Measurements from ENCODE around the gene ZNF362.
"Not testable (repeated sequence)": the region's sequence is repeated elsewhere in the genome, so short reads cannot be mapped to it uniquely, and the experiment has no call there.

Gene ZNF362

GRCh38 chr1:33309351-33309750, 53.1 kb downstream of the ZNF362 start:
- not testable (repeated sequence) for DNase-seq

- no peak for DNase-seq
Measured at GRCh38 chr1:33310702-33311101, 54.4 kb downstream of the ZNF362 start.

DNA sequence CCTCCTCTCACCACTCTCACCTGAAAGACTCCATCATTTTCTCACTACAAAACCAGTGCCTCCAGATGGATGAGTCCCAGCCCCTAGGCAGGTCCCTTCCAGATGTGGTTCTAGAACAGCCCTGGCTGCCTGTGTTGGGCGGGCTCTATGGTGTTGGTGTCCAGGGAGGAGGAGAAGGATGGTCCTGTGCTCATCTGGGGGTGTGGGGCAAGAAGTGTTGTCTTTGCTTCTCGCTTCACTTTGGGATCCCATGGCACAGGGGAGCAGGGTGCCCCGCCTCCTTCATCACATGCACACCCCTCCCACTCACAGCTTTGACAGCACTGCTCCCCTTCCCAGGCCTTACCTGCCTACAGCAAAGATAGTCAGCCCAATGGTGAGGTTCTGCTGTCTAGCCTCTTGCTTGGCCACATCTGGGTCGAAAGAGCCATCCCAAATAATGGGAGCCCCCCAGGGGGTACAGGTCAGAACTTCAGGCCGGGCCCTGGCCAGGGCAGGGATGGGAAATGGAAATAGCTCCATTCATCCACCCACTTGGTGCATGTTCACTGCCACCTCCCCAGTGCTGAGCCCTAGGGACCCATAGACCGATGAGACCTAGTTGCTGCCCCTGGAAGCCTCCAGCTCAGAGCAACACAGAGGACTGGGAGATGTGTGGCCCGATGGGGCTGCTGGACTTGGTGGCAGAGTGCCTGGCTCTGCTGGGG, 55.6 kb downstream of the ZNF362 start:
- no peak for DNase-seq

- DNase-seq = no peak
Measured at GRCh38 chr1:33312413-33312749, 56.1 kb downstream of the ZNF362 start.

DNA sequence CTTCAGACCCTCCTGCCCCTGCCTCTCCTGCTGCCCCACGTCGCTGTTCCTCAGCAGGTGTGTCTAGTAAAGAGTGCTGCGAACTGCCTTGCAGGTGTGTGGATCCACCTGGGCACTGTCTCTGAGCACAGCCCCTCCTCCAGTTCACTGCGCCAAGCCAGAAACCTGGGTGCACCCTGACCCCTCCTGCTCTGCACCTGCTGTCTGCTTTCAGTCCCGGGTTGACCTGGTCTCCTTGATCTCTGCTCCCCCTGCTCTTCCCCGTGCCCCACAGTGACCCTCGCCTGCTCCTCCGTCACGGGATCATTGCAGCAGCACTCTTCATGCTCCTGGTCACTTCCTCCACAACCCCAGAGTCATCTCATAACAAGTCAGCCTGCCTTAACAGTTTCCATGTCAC, 58.1 kb downstream of the ZNF362 start:
- no peak for DNase-seq

GRCh38 chr1:33316601-33317000, 60.3 kb downstream of the ZNF362 start:
- DNase-seq = no peak

GRCh38 chr1:33317354-33317753, 61.1 kb downstream of the ZNF362 start:
- no peak for DNase-seq

DNA sequence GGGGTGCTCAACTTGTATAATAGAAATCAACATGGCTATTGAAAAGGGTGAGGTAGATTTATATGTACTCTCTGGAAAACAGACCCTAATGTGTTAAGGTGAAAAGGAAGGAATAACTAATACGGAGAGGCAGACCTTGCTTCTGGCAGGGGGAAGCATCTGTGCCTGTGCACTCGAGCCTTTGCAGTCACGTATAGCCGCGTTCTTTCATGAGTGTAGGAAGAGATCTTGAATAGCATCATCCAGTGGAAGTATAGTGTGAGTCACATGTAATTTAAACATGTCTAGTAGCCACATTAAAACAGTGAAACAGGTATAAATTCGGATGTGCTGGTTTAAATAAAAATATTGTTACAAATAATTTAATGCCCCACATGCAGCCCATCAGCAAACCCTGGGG, 61.7 kb downstream of the ZNF362 start:
- DNase-seq = no peak

- no peak for DNase-seq
Measured at GRCh38 chr1:33319186-33319948, 63.1 kb downstream of the ZNF362 start.

GRCh38 chr1:33319949-33320618, 63.8 kb downstream of the ZNF362 start:
- no peak for DNase-seq

- DNase-seq = no peak
Measured at GRCh38 chr1:33320619-33321165, 64.4 kb downstream of the ZNF362 start, which contains the start of gene A3GALT2. A3GALT2 (minus strand) TSS chr1:33321098; CDS start chr1:33321098, 0 bp downstream.

GRCh38 chr1:33321178-33321577, 64.9 kb downstream of the ZNF362 start:
- no peak for DNase-seq

DNA sequence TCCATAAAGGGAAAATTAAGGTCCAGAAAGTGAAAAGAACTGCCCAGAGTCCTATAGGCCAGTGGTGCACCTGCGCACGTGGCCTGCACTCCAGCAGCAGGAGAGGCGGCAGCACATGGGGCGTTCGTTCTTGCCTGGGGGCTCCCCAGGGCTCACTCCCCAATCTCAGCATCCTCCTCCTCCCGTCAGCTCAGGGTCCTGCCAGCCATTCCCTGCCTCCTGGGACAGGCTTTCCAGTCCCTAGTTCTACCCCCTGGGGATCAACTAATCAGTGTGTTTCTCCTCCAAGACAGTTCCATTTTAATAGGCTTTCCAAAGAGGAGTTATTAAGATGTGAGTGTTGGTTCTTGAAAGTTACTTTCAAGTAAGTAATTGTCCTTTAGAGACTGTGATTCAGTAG, 65.8 kb downstream of the ZNF362 start:
- no peak for DNase-seq

DNA sequence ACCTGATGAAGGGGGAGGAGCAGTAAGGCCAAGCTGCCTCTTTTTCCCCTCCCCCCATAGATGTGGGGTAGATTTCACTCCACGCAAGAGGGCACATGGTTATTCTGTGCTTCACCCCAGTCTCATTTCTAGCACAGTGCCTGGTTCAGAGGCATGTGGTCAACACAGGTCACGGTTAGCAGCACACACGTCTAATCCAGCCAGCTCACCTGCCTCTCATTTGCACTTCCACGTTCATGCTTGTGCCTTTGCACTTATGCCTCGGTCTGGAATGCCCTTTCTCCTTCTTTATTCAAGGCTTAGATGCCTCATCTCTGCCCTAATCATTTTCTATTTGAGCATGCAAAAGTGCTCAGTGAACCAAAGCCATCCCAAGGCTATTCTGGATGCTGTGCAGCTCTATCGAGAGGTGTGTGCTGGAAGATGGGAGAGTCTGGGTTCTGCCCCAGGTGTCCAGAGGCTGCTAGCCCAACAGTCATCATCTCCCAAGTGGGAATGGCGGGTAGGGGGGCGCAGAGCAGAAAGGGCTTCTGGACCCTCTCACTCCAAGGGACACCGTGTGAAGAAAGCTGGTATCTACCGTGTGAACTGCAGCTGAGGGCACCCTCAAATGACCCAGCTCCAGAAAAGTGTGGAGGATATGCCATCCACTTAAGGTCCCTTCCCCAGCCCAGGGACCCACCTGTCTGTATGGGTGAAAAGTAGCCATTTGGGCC, 66.7 kb downstream of the ZNF362 start:
- no peak for DNase-seq

DNA sequence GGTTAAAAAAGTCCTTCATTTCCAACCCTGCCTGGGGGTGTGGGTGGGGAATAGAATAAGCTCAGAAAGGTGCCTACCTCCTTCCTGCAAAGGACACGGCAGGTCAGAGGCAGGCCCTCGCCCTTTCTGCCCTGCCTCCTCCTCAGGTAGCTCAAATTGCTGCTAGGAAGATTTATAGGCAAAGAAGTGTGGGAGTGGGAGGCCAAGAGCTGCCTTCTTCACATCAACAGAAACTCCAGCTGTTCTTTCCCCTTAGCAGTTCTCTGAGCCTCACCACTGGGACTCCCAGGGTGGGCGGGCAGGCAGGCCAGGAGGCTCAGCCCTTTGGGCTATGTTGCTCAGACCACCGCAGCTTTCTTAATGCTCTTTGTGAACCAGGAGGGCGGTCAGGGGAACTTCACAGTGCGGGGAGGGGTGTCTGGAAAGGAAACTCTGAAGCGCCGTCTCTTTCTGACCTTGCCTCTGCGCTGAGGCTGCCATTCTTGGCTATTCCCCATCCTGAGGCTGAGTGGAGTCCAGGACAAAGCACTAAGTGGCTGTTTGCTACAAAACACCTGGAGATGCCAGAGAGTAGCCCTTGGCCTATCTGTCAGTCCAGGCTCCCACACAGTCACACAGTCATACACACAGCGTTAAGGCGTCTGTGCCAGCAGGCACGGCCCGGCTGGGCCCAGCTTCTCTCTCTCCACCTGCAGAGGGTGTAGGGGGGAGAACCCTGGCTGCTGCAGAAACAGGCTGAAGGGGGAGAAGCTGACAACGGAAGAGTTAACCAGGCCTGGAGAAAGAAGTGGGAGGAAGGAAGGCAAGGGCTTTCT, 67.6 kb downstream of the ZNF362 start:
- no peak for DNase-seq

DNA sequence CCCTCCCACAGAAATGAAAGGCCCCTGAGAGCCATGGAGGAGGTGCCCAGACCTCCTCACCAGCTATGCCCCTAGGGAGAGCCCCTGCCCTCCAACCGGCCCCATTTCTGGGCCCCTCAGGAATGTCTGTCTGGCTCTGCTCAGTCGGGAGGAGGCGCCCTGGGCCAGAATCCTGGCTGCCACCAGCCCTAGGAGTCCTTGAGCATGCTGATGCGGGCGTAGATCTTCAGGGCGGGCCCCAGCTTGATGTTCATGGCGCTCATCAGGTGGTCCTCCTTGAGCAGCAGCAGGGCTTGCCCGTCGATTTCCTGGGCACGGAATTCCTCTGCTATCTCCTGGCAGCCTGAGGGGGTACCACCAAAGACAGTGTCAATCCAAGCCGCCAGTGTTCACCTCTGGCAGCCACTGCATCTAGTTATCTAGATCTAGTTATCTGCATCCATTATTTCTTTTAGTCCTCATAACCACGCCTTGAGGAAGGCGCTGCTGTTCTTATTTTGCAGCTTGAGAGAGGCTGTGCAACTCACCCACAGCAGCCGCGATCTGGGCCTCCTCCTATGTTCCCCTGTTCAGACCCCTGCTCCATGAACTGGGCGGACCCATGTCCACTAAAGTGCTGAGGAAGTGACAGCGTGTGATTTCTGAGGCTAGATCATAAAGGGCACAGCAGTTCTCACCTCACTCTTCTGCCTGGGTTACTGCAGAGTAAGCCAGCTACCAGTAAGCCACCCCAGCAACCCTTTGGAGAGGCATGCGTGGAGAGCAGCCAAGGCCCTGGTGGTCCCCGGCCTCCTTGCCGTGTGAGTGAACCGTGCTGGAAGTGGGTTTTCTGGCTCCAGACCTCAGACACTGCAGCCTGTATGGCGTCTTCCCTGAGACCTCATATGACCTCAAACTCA, 68.6 kb downstream of the ZNF362 start:
- no peak for DNase-seq

DNA sequence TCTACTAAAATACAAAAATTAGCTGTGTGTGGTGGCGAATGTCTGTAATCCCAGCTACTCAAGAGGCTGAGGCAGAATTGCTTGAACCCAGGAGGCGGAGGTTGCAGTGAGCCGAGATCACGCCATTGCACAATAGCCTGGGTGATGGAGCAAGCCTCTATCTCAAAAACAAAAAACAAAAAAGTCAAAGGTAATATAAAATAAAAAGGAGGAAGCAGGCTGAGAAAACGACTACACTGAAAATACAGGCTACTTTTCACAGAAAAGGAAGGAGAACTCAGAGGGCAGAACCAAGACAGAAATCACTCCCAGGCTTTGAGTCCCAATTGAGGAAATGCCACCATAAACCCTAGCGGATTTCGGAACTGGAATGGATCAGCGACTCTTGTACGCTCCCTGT, 70.5 kb downstream of the ZNF362 start:
- no peak for DNase-seq

- no peak for DNase-seq
Measured at GRCh38 chr1:33327587-33328325, 71.5 kb downstream of the ZNF362 start.

DNA sequence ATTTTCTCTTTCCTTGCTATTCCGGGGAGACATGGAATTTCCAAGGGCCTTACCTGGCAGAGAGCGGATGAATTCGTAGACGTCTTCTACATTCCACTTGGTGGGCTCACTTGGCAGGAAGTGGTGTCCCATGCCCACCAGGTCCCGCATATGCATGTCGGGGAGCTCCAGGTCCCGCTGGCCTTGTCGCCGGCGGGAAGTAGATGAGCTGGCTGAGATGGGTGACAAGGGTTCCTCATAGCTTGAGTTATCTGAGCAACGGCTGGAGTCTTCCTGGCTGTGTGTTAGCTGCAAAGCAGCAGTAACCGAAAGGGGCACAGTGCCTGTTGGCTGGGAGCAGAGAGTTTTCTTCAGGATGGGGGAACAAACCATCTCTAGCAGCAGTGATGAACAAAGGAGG, 72.5 kb downstream of the ZNF362 start:
- no peak for DNase-seq

Measured in effector CD4-positive, alpha-beta T cell (primary cell).